ENCODE data around the gene SLC6A12. TPM values are rescaled to one million over a fixed set of nuclear protein-coding genes. Genes with fewer than 3 reads are reported as not detected.

The SLC6A12 gene
- polyA plus RNA-seq, 1 of the 3 experiments (the other 2 are of a cell fraction): 0.02 TPM

DNA sequence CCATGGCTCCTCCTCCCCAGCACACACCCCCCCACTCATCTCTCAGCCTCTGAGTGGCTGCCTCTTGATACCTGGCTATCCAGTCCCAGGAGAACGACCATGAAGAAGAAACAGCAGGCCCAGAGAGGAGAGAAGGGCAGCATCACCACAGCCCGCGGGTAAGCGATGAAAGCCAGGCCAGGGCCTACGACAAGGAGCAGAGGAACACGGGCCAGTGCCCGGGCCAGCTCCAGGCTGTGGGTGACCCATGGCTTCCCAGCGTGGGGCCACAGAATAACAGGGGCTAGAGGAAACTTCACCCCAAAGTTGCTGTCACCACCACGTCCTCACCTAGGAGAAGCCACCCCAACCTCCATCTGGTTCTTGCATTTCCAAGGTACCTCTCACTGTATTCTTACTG, 10.4 kb upstream of the SLC6A12 start:
- DNase-seq: no peak
- 49% methylated on average over 7 of the region's 9 CpGs for WGBS (ENCODE audit: low lambda C conversion rate)
- TF ChIP-seq MEF2A (IDR thresholded peaks at IDR 0.05; ENCODE audit: borderline replicate concordance, low read depth): no peak
- TF ChIP-seq ELF1 (IDR thresholded peaks at IDR 0.05): no peak
- TF ChIP-seq GABPA (IDR thresholded peaks at IDR 0.05; ENCODE audit: low read depth): no peak
- no peak for TF ChIP-seq TAF1 (IDR thresholded peaks at IDR 0.05; ENCODE audit: borderline replicate concordance, low read depth, low read length)
- TF ChIP-seq POLR2AphosphoS5 (IDR thresholded peaks at IDR 0.05; ENCODE audit: low read depth, low read length): no peak
- no peak for TF ChIP-seq SMC3 (IDR thresholded peaks at IDR 0.05; ENCODE audit: low read depth, low read length)
- no peak for TF ChIP-seq EZH2phosphoT487 (IDR thresholded peaks at IDR 0.05; ENCODE audit: borderline replicate concordance, low read depth)
- TF ChIP-seq, protein P1, sequence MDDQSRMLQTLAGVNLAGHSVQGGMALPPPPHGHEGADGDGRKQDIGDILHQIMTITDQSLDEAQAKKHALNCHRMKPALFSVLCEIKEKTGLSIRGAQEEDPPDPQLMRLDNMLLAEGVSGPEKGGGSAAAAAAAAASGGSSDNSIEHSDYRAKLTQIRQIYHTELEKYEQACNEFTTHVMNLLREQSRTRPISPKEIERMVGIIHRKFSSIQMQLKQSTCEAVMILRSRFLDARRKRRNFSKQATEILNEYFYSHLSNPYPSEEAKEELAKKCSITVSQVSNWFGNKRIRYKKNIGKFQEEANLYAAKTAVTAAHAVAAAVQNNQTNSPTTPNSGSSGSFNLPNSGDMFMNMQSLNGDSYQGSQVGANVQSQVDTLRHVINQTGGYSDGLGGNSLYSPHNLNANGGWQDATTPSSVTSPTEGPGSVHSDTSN (IDR thresholded peaks at IDR 0.05): no peak
- TF ChIP-seq NRF1 (IDR thresholded peaks at IDR 0.05; ENCODE audit: low read depth, low read length): no peak
- no peak for TF ChIP-seq FOSL2 (IDR thresholded peaks at IDR 0.05; ENCODE audit: borderline replicate concordance, low read depth)
- TF ChIP-seq, protein P2, sequence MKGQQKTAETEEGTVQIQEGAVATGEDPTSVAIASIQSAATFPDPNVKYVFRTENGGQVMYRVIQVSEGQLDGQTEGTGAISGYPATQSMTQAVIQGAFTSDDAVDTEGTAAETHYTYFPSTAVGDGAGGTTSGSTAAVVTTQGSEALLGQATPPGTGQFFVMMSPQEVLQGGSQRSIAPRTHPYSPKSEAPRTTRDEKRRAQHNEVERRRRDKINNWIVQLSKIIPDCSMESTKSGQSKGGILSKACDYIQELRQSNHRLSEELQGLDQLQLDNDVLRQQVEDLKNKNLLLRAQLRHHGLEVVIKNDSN (IDR thresholded peaks at IDR 0.05; ENCODE audit: borderline replicate concordance, low read depth): no peak
- TF ChIP-seq, protein P3, sequence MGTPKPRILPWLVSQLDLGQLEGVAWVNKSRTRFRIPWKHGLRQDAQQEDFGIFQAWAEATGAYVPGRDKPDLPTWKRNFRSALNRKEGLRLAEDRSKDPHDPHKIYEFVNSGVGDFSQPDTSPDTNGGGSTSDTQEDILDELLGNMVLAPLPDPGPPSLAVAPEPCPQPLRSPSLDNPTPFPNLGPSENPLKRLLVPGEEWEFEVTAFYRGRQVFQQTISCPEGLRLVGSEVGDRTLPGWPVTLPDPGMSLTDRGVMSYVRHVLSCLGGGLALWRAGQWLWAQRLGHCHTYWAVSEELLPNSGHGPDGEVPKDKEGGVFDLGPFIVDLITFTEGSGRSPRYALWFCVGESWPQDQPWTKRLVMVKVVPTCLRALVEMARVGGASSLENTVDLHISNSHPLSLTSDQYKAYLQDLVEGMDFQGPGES (IDR thresholded peaks at IDR 0.05; ENCODE audit: low read depth, low read length): no peak
- no peak for TF ChIP-seq RAD21 (IDR thresholded peaks at IDR 0.05; ENCODE audit: low read length)
- no peak for TF ChIP-seq MAX (IDR thresholded peaks at IDR 0.05; ENCODE audit: low read depth)
- no peak for TF ChIP-seq GATA2 (CRISPR knock-in tag; IDR thresholded peaks at IDR 0.05)
- no peak for TF ChIP-seq RCOR1 (IDR thresholded peaks at IDR 0.05; ENCODE audit: low read length)
- no peak for TF ChIP-seq CTCF (IDR thresholded peaks at IDR 0.05)
- no peak overlapping the region for H2AFZ ChIP-seq (ENCODE audit: low read depth)
- H3K27ac ChIP-seq (ENCODE audit: low read depth in 2 of 2, low read length in 1 of 2): no peak overlapping the region
- no peaks in the 10 kb centered on the region for H3K79me2 ChIP-seq (ENCODE audit: insufficient read depth)
- H3K9ac ChIP-seq: no peak overlapping the region
- no peaks in the 10 kb centered on the region for H3K9me2 ChIP-seq
- ChIA-PET POLR2A (no interaction called here), CTCF (interaction anchor here (1.2 kb wide), 1 partner anchor 10 kb away, joined by 5 read pairs; no protein-coding TSS in a partner anchor)
- H3K27me3 ChIP-seq (ENCODE audit: insufficient read depth): peaks cover 5% of the 10 kb centered on the region; the same call in 1 of the 2 replicates
- no peak overlapping the region for H3K4me2 ChIP-seq
- H3F3A ChIP-seq (replicated peaks; ENCODE audit: insufficient read depth): no peaks in the 10 kb centered on the region
- no peaks in the 10 kb centered on the region for H4K20me1 ChIP-seq (ENCODE audit: insufficient read depth)
- H3K4me3 ChIP-seq (ENCODE audit: low read depth in 2 of 2, low read length in 1 of 2): no peak overlapping the region
- no peaks in the 10 kb centered on the region for H3K9me3 ChIP-seq
- H3K4me1 ChIP-seq (ENCODE audit: control insufficient read depth in 1 of 2, insufficient read depth in 2 of 2, low read depth in 1 of 2, low read length in 1 of 2): peaks cover 0 to 2% of the 10 kb centered on the region in 2 experiments; a peak in 1 of 4 replicates
- no peaks in the 10 kb centered on the region for H3K36me3 ChIP-seq (replicated peaks in 1 of 2; ENCODE audit: control insufficient read depth in 1 of 2, insufficient read depth in 2 of 2, low read length in 1 of 2)
